GM18508 (cell line): ENCODE measurements around the gene SCO2.
"Not testable (repeated sequence)": the region's sequence is repeated elsewhere in the genome, so short reads cannot be mapped to it uniquely, and the experiment has no call there.

ENCODE experiments used
- ATAC-seq: cut with Tn5 transposase; IDR thresholded peaks from one replicate; pipeline ENCODE4 v1.9.1; 2021; ENCODE audit warnings: moderate number of reproducible peaks; ENCODE audit not compliant: insufficient read depth, unreplicated experiment

SCO2 gene

GRCh38 chr22:50522208-50522805 is 3.1 kb downstream of the SCO2 start:
- no peak for ATAC-seq

GRCh38 chr22:50521710-50522109 is 3.7 kb downstream of the SCO2 start:
- ATAC-seq: no peak

- no peak for ATAC-seq
These were observed 4.5 kb downstream of the SCO2 start for GRCh38 chr22:50520826-50521453.

- ATAC-seq: not testable (repeated sequence)
These were observed 5.2 kb downstream of the SCO2 start for GRCh38 chr22:50520184-50520583.

- ATAC-seq: no peak
These were observed 6.2 kb downstream of the SCO2 start for GRCh38 chr22:50519151-50519550.

GRCh38 chr22:50518606-50519005 is 6.8 kb downstream of the SCO2 start:
- ATAC-seq: no peak

- ATAC-seq: no peak
These were observed 7.7 kb downstream of the SCO2 start for GRCh38 chr22:50517495-50518260.

GRCh38 chr22:50516891-50517290 is 8.5 kb downstream of the SCO2 start:
- ATAC-seq: no peak

GRCh38 chr22:50516068-50516467 is 9.3 kb downstream of the SCO2 start:
- ATAC-seq: no peak

- ATAC-seq: no peak
These were observed 12.2 kb downstream of the SCO2 start for GRCh38 chr22:50513175-50513574.

GRCh38 chr22:50508897-50509296 is 16.5 kb downstream of the SCO2 start:
- no peak for ATAC-seq

- no peak for ATAC-seq
These were observed 17.2 kb downstream of the SCO2 start, which contains the start of gene NCAPH2 for GRCh38 chr22:50507991-50508884. TSS of gene NCAPH2 (plus strand) at chr22:50508224. CDS start at chr22:50508338, 114 bp downstream.

- ATAC-seq: no peak
These were observed 17.9 kb downstream of the SCO2 start, which contains the start of gene LMF2 for GRCh38 chr22:50507421-50507990. TSS of gene LMF2 (minus strand) at chr22:50507702. CDS start at chr22:50507675, 27 bp downstream.

GRCh38 chr22:50506611-50507420 is 18.6 kb downstream of the SCO2 start:
- ATAC-seq: no peak

- ATAC-seq: no peak
These were observed 19.4 kb downstream of the SCO2 start for GRCh38 chr22:50505776-50506610.

GRCh38 chr22:50505276-50505775 is 20.1 kb downstream of the SCO2 start:
- no peak for ATAC-seq

GRCh38 chr22:50504369-50505211 is 20.8 kb downstream of the SCO2 start:
- no peak for ATAC-seq
